Stimulated activated CD4-positive, alpha-beta T cell treated with anti-CD3 and anti-CD28 coated beads, Interleukin-2, amount 100 ng/mL, for 4 hours (primary cell): Measurements from ENCODE around the gene ZNF592.
"Not testable (repeated sequence)": the region's sequence is repeated elsewhere in the genome, so short reads cannot be mapped to it uniquely, and the experiment has no call there.

Experiments
- DNase-seq: peaks from one replicate; pipeline ENCODE4 v3.0.0-alpha.2; 2020; ENCODE audit warnings: low read depth

ZNF592 gene

DNA sequence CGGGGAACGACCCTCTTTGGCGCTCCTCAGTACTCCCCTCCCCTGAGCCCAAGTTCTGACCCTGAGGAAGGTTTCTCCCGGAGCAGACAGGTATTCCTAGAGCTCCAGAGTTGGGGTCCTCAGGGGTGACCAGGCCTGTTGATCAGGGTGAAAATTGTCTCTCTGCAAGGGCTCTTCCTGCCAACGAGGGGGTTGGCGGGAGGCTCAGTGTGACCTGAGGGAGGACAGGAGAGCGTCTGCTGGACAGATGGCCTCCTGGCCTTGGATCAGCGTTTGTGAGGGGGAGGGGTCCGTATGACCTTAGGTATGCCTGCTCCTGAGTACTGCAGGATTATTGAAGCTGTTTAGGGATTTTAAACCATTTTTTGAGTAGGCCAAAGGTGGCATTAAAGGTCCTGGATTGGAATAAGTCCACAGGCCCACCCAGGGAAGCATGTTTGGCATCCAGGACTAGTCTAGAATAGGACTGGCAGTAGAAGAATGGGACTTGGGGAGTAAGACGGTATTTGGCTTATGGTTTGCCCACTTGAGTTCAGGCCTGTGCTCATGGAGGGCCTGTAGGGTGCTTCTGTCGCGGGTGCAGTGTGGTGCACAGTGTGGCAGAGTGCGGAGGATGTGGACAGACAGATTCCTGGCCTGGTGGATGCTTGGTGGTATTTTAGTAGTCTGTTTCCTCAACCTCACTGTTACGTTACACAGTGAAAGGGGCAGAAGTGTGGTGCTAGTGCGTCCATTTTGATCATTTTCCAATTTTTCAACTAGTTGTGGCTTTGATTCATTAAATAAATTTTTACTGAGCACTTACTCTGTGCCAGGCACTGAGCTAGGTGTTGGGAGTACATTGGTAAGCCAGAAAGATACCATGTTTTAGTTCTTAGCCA, 959 bp downstream of the ZNF592 start:
- no peak for DNase-seq

DNA sequence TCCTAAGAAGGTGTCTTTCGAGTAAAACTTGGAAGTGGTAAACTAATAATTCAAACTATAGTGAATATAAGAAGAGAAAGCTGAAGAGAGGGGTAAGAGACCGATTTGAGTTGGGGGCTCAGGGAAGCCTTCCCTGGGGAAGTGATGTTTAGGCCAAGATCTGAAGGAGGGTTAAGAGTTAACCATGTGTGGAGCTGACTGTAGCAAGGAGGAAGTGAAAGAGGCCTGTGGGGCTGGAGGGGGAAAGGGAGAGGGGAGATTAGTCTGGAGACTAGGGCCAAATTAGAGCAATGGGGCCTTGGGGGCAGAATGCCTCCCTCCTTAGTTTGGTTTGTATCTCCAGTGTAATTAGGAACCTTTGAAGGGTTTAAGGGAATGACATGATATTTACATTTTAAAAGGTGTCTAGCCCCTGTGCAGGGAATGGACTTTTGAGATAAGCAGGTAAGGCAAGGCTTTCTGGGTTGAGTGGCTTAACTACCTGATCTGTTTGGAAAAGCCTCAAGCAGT, 2.2 kb downstream of the ZNF592 start:
- no peak for DNase-seq

DNA sequence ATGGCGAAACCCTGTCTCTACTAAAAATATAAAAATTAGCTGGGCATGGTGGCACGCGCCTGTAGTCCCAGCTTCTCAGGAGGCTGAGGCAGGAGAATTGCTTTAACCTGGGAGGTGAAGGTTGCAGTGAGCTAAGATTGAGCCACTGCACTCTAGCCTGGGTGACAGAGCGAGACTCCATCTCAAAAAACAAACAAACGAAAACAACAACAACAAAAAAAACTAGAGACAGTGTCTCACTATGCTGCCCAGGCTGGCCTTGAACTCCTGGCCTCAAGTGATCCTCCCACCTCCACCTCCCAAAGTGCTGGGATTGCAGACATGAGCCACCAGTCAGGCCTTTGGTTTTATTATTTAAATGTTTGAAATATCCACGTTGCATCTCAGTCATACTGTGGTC, 3.3 kb downstream of the ZNF592 start:
- DNase-seq = not testable (repeated sequence)

- DNase-seq = no peak
These were observed 3.8 kb downstream of the ZNF592 start for GRCh38 chr15:84752195-84752594.

DNA sequence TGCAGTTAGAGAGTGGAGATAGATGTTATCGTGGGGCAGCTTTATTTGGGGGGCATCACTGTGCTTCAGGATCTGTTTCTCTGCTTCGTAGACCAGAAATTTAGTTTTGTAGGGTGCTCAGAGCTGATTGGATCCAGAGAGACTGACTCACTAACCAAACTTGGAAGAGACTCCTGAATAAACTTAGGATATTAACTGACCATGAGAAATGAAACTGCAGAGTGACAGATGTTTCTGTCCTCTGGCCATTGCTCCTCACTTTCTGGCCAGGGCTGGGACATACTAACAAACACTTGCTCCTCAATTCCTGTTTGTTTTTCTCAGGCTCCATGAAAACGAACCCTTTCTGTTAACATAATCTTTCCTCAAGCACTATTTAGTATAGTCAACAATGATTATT, 4.3 kb downstream of the ZNF592 start:
- DNase-seq = no peak

GRCh38 chr15:84754889-84755288, 6.5 kb downstream of the ZNF592 start:
- not testable (repeated sequence) for DNase-seq

- no peak for DNase-seq
These were observed 7.5 kb downstream of the ZNF592 start for GRCh38 chr15:84755736-84756527.

DNA sequence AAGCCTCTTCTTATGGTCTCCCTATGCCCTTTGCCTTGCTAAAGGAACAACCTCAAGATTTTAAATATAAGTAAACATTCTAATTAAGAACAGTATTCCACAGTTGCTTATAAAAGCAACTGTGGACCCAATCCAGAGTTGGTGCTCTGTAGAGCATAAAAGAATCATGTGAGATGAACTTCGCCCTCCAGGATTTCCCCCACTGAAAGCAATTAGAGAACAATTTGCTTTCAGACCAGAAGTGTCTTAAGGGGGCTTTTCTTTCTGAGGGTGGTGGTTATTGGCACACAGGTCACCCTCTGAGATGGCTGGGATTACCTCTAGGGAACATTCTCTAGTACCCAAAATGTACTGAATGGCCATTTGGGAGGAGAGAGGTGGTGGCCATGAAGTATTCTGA, 10.6 kb downstream of the ZNF592 start:
- DNase-seq = no peak

DNA sequence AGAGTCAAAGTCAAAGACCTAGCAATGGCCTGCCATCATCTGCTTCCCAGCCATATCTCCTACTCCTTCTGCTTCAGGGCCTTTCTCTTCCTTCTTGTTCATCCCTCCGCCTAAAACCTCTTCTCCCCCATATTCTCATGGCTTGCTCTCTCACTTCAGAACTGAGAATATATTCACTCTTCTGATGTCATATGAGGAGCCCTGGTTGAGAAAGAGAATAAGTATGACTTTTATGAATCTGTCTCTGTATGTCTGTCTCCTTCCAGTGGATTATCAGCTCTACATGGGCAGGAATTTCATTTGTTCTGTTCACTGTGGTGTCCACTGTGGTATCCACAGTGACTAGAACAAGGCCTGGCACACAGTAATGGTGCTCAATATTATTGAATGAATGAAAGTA, 11.8 kb downstream of the ZNF592 start:
- DNase-seq = no peak

DNA sequence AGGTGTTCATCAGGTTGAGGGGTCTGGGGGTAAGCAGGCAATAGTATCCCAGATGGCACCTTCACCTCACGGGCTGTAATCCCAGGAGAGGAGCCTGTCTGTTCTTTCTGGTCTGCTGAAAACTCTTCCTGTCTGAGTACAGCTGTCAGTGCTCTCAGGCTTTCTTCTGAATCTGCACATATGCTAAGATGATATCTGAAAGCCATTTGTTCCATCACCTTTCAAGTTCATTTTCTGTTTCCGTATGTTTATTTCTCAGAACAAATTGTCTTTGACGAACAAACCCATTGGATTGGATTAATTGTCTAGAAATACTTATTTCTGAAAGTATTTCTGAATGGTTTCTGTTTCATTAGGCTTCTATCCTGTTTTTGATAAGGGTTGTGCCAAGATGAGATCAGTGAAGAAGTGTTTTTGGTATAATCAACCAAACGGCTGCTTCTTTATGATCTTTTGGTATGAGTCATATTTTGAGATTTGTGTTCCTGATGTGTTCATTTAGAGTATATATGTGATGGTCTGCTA, 13.3 kb downstream of the ZNF592 start:
- no peak for DNase-seq

GRCh38 chr15:84762840-84763572, 14.6 kb downstream of the ZNF592 start:
- DNase-seq = no peak

GRCh38 chr15:84764585-84764984, 16.2 kb downstream of the ZNF592 start:
- DNase-seq = no peak

DNA sequence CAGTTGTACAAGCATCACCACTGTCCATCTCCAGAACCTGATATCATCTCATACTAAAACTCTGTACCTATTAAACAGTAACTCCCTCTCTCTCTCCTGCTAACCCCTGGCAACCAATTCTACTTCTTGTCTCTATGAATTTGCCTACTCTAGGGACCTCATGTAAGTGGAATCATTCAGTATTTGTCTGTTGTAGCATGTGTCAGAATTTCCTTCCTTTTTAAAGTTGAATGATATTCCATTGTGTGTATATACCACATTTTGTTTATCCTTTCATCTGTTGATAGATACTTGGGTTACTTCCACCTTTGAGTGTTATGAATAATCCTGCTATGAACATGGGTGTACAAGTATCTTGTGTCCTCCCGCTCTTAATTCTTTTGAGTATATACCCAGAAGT, 16.6 kb downstream of the ZNF592 start:
- DNase-seq = no peak

- DNase-seq = no peak
These were observed 17.3 kb downstream of the ZNF592 start for GRCh38 chr15:84765675-84766074.

DNA sequence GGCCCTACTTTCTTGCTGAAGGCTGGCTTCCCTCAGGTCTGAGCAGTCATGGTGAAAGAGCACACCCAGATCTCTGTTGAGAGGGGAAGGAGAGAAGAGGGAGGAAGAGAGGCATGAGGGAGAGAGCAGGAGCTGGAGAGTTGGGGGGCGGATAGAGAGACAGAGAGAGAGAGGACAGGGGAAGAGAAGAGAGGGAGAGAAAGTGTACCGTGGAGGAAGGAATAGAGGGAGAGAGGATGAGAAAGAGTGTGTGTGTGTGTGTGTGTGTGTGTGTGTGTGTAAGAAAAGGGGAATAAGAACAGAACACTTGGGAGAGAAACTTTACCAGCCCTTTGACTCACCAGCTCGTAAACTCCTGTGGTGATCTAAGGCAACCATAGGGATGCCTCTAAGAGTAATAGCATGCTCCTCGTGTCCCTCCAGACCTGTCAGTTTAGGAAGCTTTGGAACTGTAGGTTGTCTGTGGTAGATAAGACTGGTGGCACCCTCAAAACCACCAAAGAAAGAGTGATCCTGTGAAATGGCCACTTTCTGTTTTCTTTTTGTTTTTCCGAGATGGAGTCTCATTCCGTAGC, 18.2 kb downstream of the ZNF592 start:
- DNase-seq = no peak

- no peak for DNase-seq
These were observed 23.6 kb downstream of the ZNF592 start for GRCh38 chr15:84772031-84772430.

DNA sequence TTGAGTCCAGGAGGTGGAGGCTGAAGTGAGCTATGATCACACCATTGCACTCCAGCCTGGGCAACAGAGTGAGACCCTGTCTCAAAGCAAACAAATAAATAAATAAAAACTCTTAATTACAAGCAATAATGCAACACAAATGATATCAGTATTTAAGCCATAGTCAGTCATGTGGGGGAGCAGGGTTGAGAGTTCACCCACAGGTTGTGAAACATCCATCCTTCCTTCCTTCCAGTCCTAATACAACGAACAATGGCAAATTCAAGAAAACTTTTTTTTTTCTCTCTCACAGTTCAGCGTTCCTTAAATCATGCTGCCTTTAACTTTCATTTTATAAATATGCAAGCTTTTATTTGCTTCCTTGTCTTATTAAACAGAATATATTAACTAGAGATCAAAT, 24.1 kb downstream of the ZNF592 start:
- no peak for DNase-seq

- DNase-seq = no peak
These were observed 25.3 kb downstream of the ZNF592 start for GRCh38 chr15:84773716-84774115.

DNA sequence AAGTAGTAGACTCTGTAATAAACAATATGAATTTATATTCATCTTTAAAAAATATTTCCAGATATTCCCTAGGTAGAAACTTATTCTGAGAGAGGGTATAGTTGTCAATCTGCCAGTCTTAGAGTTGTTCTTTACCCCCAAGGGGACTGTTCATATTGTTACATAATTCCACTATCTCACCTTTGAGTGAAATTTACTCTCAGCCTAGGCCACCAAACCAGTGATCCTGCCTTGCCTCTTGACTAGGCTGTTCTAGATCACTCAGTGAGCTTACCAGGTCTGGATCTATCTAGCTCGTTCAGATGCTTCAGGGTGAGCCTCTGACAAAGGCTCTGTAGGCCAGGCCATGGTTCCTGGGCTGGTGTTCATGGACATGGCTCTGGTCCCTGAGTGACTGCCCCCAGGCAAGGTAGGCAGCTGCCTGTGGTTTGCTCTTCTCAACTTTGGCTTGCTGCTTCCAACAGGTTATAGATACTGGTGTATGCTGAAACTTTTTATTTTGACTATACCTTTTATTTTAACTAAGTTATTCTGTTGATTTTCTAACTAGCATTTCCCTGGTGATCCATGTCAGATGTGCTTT, 27.6 kb downstream of the ZNF592 start:
- DNase-seq = no peak

DNA sequence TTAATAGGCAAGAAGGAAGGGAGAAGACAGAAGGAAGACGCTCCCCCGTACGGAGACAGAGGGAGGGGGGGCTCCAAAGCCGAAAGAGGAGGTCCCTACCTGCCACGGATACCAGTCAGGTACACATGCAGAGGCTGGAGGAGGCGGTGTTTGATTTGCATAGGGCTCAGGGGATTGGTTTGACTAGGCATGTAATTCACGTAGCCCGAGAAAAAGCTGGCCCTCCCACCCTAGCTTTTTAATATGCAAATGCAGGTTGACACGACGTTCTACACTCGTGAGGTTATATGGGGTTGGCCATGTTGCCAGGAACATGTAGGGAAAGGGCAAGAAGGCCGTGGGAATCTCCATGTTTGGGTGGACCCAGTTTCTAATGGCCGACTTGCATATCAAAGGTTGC, 29.8 kb downstream of the ZNF592 start:
- no peak for DNase-seq

DNA sequence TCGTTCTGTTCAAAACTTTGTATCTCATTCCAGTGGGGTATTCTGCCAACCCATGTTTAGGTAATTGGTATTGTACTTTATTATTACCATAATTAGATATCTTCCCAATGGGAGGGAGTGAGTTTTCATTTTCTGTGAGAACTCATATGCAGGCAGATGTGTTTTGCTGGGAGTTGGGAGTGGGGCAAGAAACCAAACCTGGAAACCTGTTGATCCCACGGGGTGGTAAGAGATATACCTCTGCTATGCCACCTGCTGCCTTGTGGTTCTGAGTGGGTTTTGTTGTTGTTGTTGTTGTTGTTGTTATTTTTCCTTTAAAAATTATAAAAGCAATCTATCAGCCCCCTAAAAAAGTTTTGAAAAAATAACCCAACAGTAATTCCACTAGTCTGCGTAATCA, 32.1 kb downstream of the ZNF592 start:
- no peak for DNase-seq
